B cell (primary cell): ENCODE data around the gene ARHGAP26. TPM values are rescaled to one million over a fixed set of nuclear protein-coding genes. Genes with fewer than 3 reads are reported as not detected.

Experiments
- ATAC-seq: fragments of 200-7000 bp; cut with Tn5 transposase; one replicate; pipeline ENCODE4 v1.10.0; 2021; ENCODE audit warnings: low read depth, mild to moderate bottlenecking, moderate number of reproducible peaks, moderate library complexity
- CTCF ChIA-PET: fragments of 350-600 bp; sonication (Branson Sonifier 250); formaldehyde crosslinking; loops from one replicate; lab custom pipeline; 2021; ENCODE audit warnings: antibody characterized with exemption, inconsistent platforms; lab: Charles Lee
- POLR2A ChIA-PET: fragments of 350-600 bp; sonication (Branson Sonifier 250); formaldehyde crosslinking; loops from one replicate; lab custom pipeline; 2021; ENCODE audit warnings: antibody characterized with exemption; lab: Charles Lee
- DNase-seq: peaks from one replicate; pipeline ENCODE4 v3.0.0; 2013
- H2AFZ ChIP-seq: 2 replicates; pipeline ENCODE4 v1.6.1; 2012; ENCODE audit warnings: mild to moderate bottlenecking, low read depth, low read length; ENCODE audit not compliant: insufficient read depth, poor library complexity, severe bottlenecking
- H3K27ac ChIP-seq, 2 donors: 1 replicate in 1 of 2; 2 replicates in 1 of 2; pipeline ENCODE4 v1.5.1; 2012 to 2013; ENCODE audit warnings: low read length in 2 of 2, mild to moderate bottlenecking in 2 of 2, moderate library complexity in 1 of 2
- H3K27me3 ChIP-seq, 4 experiments: fragments of 200-600 bp in 1 of 4; sonication (generic) in 1 of 4; replicated peaks in 1 of 4; 1 replicate in 2 of 4; 2 replicates in 2 of 4; pipeline versions ENCODE4 v1.6.1 to v1.7.0; 2013 to 2016; ENCODE audit warnings: low read length in 3 of 4, mild to moderate bottlenecking in 2 of 4, mixed read lengths in 1 of 4, moderate library complexity in 1 of 4; ENCODE audit not compliant: insufficient read depth in 4 of 4, control insufficient read depth in 3 of 4; ENCODE audit errors: control extremely low read depth in 1 of 4
- H3K36me3 ChIP-seq, 2 experiments: replicated peaks in 1 of 2; 1 replicate in 1 of 2; 2 replicates in 1 of 2; pipeline versions ENCODE4 v1.6.1 to v1.7.1; 2013; ENCODE audit warnings: low read length in 1 of 2; ENCODE audit not compliant: insufficient read depth in 2 of 2, control insufficient read depth in 1 of 2; ENCODE audit errors: control extremely low read depth in 1 of 2, extremely low read depth in 1 of 2
- H3K4me1 ChIP-seq, 2 donors: fragments of 200-600 bp in 1 of 2; sonication (generic) in 1 of 2; 1 replicate in 1 of 2; 2 replicates in 1 of 2; pipeline versions ENCODE4 v1.5.1 to v1.6.1; 2013 to 2017; ENCODE audit warnings: low read length in 2 of 2; ENCODE audit not compliant: control insufficient read depth in 2 of 2, insufficient read depth in 2 of 2
- H3K4me2 ChIP-seq: replicated peaks from 2 replicates; pipeline ENCODE3; 2012; ENCODE audit warnings: mild to moderate bottlenecking, low read depth, low read length; ENCODE audit not compliant: poor library complexity, severe bottlenecking
- H3K4me3 ChIP-seq, 5 experiments: fragments of 200-600 bp in 1 of 5; sonication (generic) in 1 of 5; 1 replicate in 3 of 5; 2 replicates in 2 of 5; pipeline versions ENCODE4 v1.5.1 to v1.7.0; 2011 to 2016; ENCODE audit warnings: low read length in 4 of 5, mild to moderate bottlenecking in 4 of 5, low read depth in 2 of 5, control low read depth in 1 of 5, moderate library complexity in 1 of 5; ENCODE audit not compliant: insufficient read depth in 1 of 5; ENCODE audit errors: control extremely low read depth in 1 of 5, extremely low read depth in 1 of 5
- H3K79me2 ChIP-seq: fragments of 200-600 bp; sonication (generic); one replicate; pipeline ENCODE4 v1.6.0; 2016; ENCODE audit warnings: low read length; ENCODE audit not compliant: control insufficient read depth, insufficient read depth
- H3K9ac ChIP-seq: fragments of 200-600 bp; sonication (generic); 2 replicates; pipeline ENCODE4 v1.6.1; 2017; ENCODE audit warnings: mild to moderate bottlenecking, low read length, moderate library complexity
- H3K9me3 ChIP-seq, 3 donors: one replicate each; pipeline versions ENCODE4 v1.6.1 to v1.7.1; 2013; ENCODE audit warnings: low read length in 2 of 3; ENCODE audit not compliant: control insufficient read depth in 2 of 3, insufficient read depth in 1 of 3; ENCODE audit errors: control extremely low read depth in 1 of 3
- H4K20me1 ChIP-seq: 2 replicates; pipeline ENCODE4 v1.6.0; 2012; ENCODE audit warnings: mild to moderate bottlenecking, low read length; ENCODE audit not compliant: insufficient read depth, control insufficient read depth, poor library complexity, severe bottlenecking
- H3K27ac Mint-ChIP-seq: one replicate; pipeline ENCODE4 v1.8.0; 2021; ENCODE audit warnings: mixed read lengths
- H3K27me3 Mint-ChIP-seq: one replicate; pipeline ENCODE4 v1.8.0; 2021; ENCODE audit warnings: mixed read lengths
- H3K4me1 Mint-ChIP-seq: one replicate; pipeline ENCODE4 v1.8.0; 2021; ENCODE audit warnings: mixed read lengths
- H3K4me3 Mint-ChIP-seq: one replicate; pipeline ENCODE4 v1.8.0; 2021; ENCODE audit warnings: mixed read lengths
- H3K9me3 Mint-ChIP-seq: one replicate; pipeline ENCODE4 v1.8.0; 2022; ENCODE audit warnings: mixed read lengths; ENCODE audit not compliant: insufficient read depth
- EZH2 ChIP-seq: IDR thresholded peaks from 2 replicates; pipeline ENCODE4 v1.6.1; 2012; ENCODE audit warnings: borderline replicate concordance, low read depth, mild to moderate bottlenecking, moderate library complexity, low read length; ENCODE audit not compliant: insufficient read depth, poor library complexity, severe bottlenecking
- intact Hi-C: fragments of 100-400 bp; cut with micrococcal nuclease; formaldehyde crosslinking; loops from one replicate; pipeline ENCODE4 v1.10.0; 2022
- polyA plus RNA-seq: library from polyadenylated mRNA; depleted of rRNA; stranded (reverse); fragments of >200 nt; gene quantifications from 2 replicates; pipeline ENCODE4 v1.2.3, GENCODE V29; 2012
- total RNA-seq, 2 donors: library from RNA; stranded (reverse); fragments of 120-200 nt in 1 of 2; gene quantifications; 1 replicate in 1 of 2; 2 replicates in 1 of 2; pipeline versions ENCODE4 v1.2.3 to v1.2.4, GENCODE V29; 2013 to 2022
- TF ChIP-seq, protein P1 (sequence below): fragments of 200-600 bp; IDR thresholded peaks from one replicate; pipeline ENCODE4 v1.8.0; 2022; ENCODE audit warnings: antibody characterized with exemption, mild to moderate bottlenecking

Gene ARHGAP26
- total and polyA plus RNA-seq, 2 donors (not counting 1 experiment from before 2014, with no cell fraction given), result 1.8 to 22.5 TPM

DNA sequence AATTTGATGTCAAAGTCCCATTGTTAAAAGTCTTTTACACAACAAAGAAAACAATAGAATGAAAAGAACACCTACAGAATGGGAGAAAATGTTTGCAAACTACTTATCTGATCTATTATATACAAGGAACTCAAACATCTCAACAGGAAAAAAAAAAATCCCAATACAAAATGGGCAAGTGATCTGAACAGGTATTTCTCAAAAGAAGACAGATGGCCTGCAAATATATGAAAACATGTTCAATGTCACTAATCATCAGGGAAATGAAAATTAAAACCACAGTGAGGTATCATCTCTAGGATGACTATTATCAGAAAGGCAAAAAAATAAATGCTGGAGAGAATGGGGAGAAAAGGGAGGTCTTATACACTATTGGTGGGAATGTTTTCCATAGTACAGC is 301.8 kb downstream of the ARHGAP26 start:
- Histone ChIP-seq H3K4me2 (no peak overlapping the region), H3K27me3 (no peaks in the 10 kb centered on the region), H4K20me1 (no peaks in the 10 kb centered on the region), H3K9ac (no peak overlapping the region), H3K36me3 (no peaks in the 10 kb centered on the region), H3K4me1 (peaks cover 5 to 7% of the 10 kb centered on the region in 2 donors), H3K27ac (no peak overlapping the region), H3K9me3 (peaks cover 0 to 5% (median 0%) of the 10 kb centered on the region in 3 donors), H2AFZ (no peak overlapping the region), H3K4me3 (no peak overlapping the region), H3K79me2 (no peaks in the 10 kb centered on the region)
- CTCF ChIA-PET, result no interaction called here
- TF ChIP-seq, protein P1, sequence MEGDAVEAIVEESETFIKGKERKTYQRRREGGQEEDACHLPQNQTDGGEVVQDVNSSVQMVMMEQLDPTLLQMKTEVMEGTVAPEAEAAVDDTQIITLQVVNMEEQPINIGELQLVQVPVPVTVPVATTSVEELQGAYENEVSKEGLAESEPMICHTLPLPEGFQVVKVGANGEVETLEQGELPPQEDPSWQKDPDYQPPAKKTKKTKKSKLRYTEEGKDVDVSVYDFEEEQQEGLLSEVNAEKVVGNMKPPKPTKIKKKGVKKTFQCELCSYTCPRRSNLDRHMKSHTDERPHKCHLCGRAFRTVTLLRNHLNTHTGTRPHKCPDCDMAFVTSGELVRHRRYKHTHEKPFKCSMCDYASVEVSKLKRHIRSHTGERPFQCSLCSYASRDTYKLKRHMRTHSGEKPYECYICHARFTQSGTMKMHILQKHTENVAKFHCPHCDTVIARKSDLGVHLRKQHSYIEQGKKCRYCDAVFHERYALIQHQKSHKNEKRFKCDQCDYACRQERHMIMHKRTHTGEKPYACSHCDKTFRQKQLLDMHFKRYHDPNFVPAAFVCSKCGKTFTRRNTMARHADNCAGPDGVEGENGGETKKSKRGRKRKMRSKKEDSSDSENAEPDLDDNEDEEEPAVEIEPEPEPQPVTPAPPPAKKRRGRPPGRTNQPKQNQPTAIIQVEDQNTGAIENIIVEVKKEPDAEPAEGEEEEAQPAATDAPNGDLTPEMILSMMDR, result no peak
- no peak for TF ChIP-seq EZH2
- Mint-ChIP-seq H3K4me3 (no peak overlapping the region), H3K27me3 (no peaks in the 10 kb centered on the region), H3K9me3 (peaks cover 4% of the 10 kb centered on the region), H3K4me1 (peaks cover 11% of the 10 kb centered on the region), H3K27ac (no peak overlapping the region)
- intact Hi-C loops, result no loop called here
- POLR2A ChIA-PET, result no interaction called here
- DNase-seq, result no peak
- ATAC-seq, result no peak

DNA sequence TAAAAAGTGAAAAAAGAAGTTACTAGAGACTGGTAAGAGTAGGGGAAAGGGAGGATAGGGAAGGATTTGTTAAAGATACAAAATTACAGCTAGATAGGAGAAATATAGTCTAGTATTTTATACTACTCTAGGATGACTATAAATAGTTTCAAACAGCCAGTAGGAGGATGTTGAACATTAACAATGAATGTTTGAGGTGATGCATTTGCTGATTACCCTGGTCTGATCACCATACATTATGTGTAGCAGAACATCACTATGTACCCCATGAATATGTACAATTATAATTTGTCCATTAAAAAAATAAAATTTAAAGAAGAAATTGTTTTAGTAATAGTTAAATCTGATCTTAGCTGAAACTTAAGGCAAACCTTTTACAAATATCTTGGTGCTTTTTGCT is 302.6 kb downstream of the ARHGAP26 start:
- intact Hi-C loops, result no loop called here
- no peak for ATAC-seq
- H3K9me3 ChIP-seq, result peaks cover 0 to 5% (median 0%) of the 10 kb centered on the region in 3 donors

More for the DNA sequence above, 302.6 kb downstream of the ARHGAP26 start:
- Histone ChIP-seq H3K36me3 (no peaks in the 10 kb centered on the region), H3K4me3 (no peak overlapping the region), H3K27ac (no peak overlapping the region), H3K27me3 (no peaks in the 10 kb centered on the region), H3K79me2 (no peaks in the 10 kb centered on the region), H2AFZ (no peak overlapping the region), H3K4me2 (no peak overlapping the region), H3K9ac (no peak overlapping the region), H3K4me1 (no peaks in the 10 kb centered on the region), H4K20me1 (no peaks in the 10 kb centered on the region)
- Mint-ChIP-seq H3K4me1 (peaks cover 5% of the 10 kb centered on the region), H3K27me3 (no peaks in the 10 kb centered on the region), H3K9me3 (peaks cover 4% of the 10 kb centered on the region), H3K4me3 (no peak overlapping the region), H3K27ac (no peak overlapping the region)
- CTCF ChIA-PET, result no interaction called here
- POLR2A ChIA-PET, result no interaction called here
- no peak for TF ChIP-seq EZH2
- TF ChIP-seq, protein P1, result no peak
- no peak for DNase-seq
